Inferior parietal cortex (tissue), 1 donor: Measurements from ENCODE around the gene BRWD1.

Source experiments
- DNase-seq: peaks from one replicate; pipeline ENCODE4 v3.0.0-alpha.2; 2016; ENCODE audit errors: extremely low spot score

BRWD1 gene

GRCh38 chr21:39134288-39134810 lies 179.1 kb downstream of the BRWD1 start:
- no peak for DNase-seq
